Large intestine (tissue), 3 donors: ENCODE measurements around the gene COLGALT1. TPM values are rescaled to one million over a fixed set of nuclear protein-coding genes. Genes with fewer than 3 reads are reported as not detected.
"Not testable (repeated sequence)": the region's sequence is repeated elsewhere in the genome, so short reads cannot be mapped to it uniquely, and the experiment has no call there.

Experiments used
- DNase-seq, 2 donors: peaks; one replicate each; pipeline versions ENCODE4 v3.0.0 to v3.0.0-alpha.2; 2013
- H3K27ac ChIP-seq: one replicate; pipeline ENCODE4 v1.5.1; 2013; ENCODE audit warnings: low read length
- H3K27me3 ChIP-seq: 2 replicates; pipeline ENCODE4 v1.6.1; 2013; ENCODE audit warnings: low read length; ENCODE audit not compliant: control insufficient read depth, insufficient read depth
- H3K36me3 ChIP-seq: 2 replicates; pipeline ENCODE4 v1.6.1; 2013; ENCODE audit warnings: low read length; ENCODE audit not compliant: control insufficient read depth, insufficient read depth
- H3K4me1 ChIP-seq: one replicate; pipeline ENCODE4 v1.6.1; 2013; ENCODE audit warnings: low read length; ENCODE audit not compliant: control insufficient read depth, insufficient read depth
- H3K4me3 ChIP-seq: one replicate; pipeline ENCODE4 v1.5.1; 2013; ENCODE audit warnings: low read length
- H3K9me3 ChIP-seq: one replicate; pipeline ENCODE4 v1.6.1; 2013; ENCODE audit warnings: mild to moderate bottlenecking, low read depth, low read length, moderate library complexity; ENCODE audit not compliant: control insufficient read depth
- WGBS: methylation state at CpG from one replicate; pipeline ENCODE4 v1.1.5; 2013; ENCODE audit warnings: low lambda C conversion rate; ENCODE audit not compliant: insufficient coverage; 5-methylcytosine and 5-hydroxymethylcytosine counted together
- polyA plus RNA-seq: library from polyadenylated mRNA; unstranded; fragments of 120-200 nt; gene quantifications from one replicate; pipeline ENCODE4 v1.2.1, GENCODE V29; 2013

Gene COLGALT1
- polyA plus RNA-seq, 1 donor, result 50.4 TPM

- no peak overlapping the region for H3K4me3 ChIP-seq
- no peaks in the 10 kb centered on the region for H3K36me3 ChIP-seq
- H3K27ac ChIP-seq, result no peak overlapping the region
- H3K27me3 ChIP-seq, result peaks cover 6% of the 10 kb centered on the region
- WGBS, result no CpG with 5 or more reads among the region's 14 CpGs
- H3K9me3 ChIP-seq, result peaks cover 13% of the 10 kb centered on the region
- no peak for DNase-seq
- peaks cover 5% of the 10 kb centered on the region for H3K4me1 ChIP-seq
These were observed 12.5 kb upstream of the COLGALT1 start for GRCh38 chr19:17542793-17543582.

DNA sequence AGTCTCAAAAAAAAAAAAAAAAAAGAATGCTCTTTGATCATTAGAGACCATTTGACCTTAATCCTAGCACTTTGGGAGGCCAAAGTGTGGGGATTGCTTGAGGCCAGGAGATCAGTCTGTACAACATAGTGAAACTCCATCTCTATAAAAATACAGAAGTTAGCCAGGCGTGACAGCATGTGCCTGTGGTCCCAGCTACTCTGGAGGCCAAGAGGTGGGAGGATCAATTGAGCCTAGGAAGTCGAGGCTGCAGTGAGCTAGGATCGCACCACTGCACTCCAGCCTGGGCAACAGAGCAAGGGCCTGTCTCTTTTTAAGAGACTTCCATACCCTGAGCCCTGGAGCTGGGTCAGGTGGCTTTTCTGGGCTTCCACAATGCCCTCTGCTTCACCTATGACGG lies 11.5 kb upstream of the COLGALT1 start:
- WGBS, result no CpG with 5 or more reads among the region's 4 CpGs
- Histone ChIP-seq H3K36me3 (no peaks in the 10 kb centered on the region), H3K27ac (no peak overlapping the region), H3K9me3 (peaks cover 12% of the 10 kb centered on the region), H3K4me1 (peaks cover 1% of the 10 kb centered on the region), H3K4me3 (no peak overlapping the region), H3K27me3 (peaks cover 2% of the 10 kb centered on the region)
- DNase-seq, result no peak

DNA sequence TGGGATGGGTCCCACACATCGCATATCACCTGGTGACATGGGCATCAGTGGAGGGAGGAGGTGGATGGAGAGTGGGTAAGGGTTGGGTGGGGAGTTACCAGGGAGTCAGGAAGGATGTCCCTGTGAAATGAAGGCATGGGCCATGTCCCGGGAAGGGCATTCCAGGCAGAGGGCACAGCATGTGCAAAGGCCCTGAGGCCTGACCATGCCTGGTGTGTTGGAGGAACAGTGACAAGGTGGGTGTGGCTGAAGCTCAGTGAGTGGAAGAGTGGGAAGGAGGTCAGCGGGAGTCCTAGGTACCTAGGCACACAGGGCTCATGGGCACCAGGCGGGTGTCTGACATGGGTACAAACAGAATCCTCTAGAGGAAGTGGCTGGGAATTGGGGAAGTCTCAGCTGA lies 11.0 kb upstream of the COLGALT1 start:
- H3K9me3 ChIP-seq, result peaks cover 7% of the 10 kb centered on the region
- H3K4me3 ChIP-seq, result no peak overlapping the region
- no peak overlapping the region for H3K27ac ChIP-seq
- no CpG with 5 or more reads among the region's 4 CpGs for WGBS
- DNase-seq, result no peak
- no peaks in the 10 kb centered on the region for H3K36me3 ChIP-seq
- H3K27me3 ChIP-seq, result no peaks in the 10 kb centered on the region
- no peaks in the 10 kb centered on the region for H3K4me1 ChIP-seq

DNA sequence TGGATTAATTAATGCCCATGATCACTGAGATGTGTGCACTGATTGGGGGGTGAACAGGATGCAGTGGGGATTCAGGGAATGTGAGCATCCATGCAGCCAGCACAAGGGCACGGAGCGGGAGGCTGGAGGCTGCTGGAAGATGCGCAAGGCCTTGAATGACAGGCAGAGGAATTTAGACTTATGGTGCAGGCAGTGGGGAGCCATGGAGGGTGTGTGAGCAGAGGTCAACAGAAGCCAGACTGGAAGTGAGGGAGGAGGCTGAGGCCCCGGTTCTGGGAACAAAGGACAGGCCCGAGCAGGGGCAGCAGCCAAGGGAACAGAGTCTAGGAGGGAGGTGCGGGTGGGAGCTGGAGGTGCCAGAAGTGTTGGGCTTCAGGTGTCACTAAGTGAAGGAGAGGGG lies 7.3 kb upstream of the COLGALT1 start:
- Histone ChIP-seq H3K27me3 (no peaks in the 10 kb centered on the region), H3K4me1 (no peaks in the 10 kb centered on the region), H3K4me3 (no peak overlapping the region), H3K36me3 (no peaks in the 10 kb centered on the region), H3K9me3 (no peaks in the 10 kb centered on the region), H3K27ac (no peak overlapping the region)
- DNase-seq, result no peak
- WGBS, result 100% methylated on average over 1 of the region's 6 CpGs

DNA sequence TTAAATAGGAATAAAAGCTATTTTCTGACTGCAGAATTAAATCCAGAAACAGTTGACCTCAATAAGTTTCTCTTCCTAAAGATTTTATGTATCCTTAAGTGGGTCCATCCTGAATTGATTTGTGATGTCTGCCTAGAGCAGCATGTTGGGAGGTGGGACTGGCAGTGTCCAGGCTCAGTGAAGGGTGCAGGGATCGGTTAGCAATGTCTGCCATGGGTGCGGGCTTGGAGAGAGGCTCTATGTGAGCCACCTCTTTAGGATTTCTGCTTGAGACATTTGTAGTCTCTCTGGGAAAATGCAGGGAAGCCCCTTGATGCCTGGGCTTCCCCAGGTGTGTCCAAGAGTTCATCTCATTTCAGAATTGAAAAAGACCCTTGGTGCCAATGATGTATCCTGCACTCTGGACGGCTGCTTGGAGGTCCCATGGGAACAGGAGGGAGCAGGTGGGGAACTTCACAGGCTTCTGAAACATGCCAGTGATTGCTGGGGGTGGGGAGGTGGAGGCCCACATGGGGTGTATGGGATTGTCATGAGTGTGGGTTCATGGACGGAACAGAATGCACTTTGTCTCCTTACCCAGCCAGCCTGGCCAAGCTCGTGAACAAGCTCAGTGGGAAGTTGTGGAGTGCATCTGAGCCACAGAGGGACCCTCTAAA lies 6.2 kb upstream of the COLGALT1 start:
- Histone ChIP-seq H3K27me3 (no peaks in the 10 kb centered on the region), H3K27ac (no peak overlapping the region), H3K9me3 (no peaks in the 10 kb centered on the region), H3K4me1 (no peaks in the 10 kb centered on the region), H3K36me3 (no peaks in the 10 kb centered on the region), H3K4me3 (no peak overlapping the region)
- no CpG with 5 or more reads among the region's 5 CpGs for WGBS
- no peak for DNase-seq

DNA sequence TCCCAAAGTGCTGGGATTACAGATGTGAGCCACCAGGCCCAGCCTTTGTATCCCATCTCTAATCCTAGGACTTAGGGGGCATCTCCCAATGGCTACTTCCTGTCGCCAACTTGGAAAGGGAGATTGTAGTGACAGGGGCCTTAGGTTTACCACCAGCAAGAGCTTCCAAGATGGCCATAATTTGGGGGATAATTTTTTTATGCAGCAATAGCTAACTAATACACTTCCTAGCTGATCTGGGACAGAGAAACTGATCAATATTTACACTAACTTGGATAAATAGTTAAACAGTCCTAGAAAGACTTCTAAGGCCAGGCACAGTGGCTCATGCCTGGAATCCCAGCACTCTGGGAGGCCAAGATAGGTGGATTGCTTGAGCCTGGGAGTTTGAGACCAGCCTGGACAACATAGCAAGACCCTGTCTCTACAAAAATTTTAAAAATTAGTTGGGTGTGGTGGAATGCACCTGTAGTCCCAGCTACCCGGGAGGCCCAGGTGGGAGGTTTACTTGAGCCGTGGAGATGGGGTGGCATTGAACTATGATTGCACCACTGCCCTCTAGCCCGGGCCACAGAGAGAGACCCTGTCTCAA lies 5.3 kb upstream of the COLGALT1 start:
- Histone ChIP-seq H3K4me3 (no peak overlapping the region), H3K9me3 (no peaks in the 10 kb centered on the region), H3K27me3 (no peaks in the 10 kb centered on the region), H3K36me3 (no peaks in the 10 kb centered on the region), H3K4me1 (peaks cover 1% of the 10 kb centered on the region), H3K27ac (no peak overlapping the region)
- DNase-seq, result no peak
- WGBS, result no CpG with 5 or more reads among the region's 4 CpGs

DNA sequence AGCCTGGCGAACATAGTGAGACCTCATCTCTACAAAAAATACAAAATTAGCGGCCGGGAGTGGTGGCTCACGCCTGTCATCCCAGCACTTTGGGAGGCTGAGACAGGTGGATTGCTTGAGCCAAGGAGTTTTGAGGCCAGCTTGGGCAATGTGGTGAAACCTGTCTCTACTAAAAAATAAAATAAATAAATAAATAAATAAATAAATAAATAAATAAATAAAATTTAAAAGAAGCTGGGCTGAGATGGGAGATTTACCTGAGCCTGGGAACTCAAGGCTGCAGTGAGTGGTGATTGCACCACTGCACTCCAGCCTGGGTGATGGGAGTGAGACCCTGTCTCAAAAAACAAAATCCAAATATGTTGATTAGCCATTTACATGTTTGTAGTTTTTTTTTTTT lies 2.7 kb upstream of the COLGALT1 start:
- H3K27me3 ChIP-seq, H3K36me3 ChIP-seq, H3K9me3 ChIP-seq, DNase-seq, H3K4me3 ChIP-seq, H3K4me1 ChIP-seq, H3K27ac ChIP-seq: not testable (repeated sequence)
- WGBS, result no CpG with 5 or more reads among the region's 4 CpGs

DNA sequence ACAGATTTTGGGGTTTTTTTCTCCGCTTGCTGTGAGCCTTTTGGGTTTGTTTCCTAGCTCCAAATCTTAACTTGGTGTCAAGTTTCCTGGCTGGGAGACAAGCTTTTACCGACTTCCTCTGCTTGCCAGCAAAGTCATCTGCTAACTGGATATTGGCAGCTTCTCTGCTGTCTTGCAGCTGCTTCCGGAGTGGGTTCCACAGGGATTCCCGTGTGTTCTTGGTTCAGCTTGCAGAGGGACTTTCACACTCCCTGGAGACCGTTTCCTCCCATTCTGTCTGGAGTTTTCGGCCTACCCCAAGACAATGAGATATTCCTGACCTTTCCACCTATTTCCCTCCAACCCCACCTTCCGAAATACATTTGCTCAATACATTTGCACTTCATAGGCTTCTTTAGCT lies 2.2 kb upstream of the COLGALT1 start:
- Histone ChIP-seq H3K4me3 (no peak overlapping the region), H3K9me3 (no peaks in the 10 kb centered on the region), H3K4me1 (peaks cover 9% of the 10 kb centered on the region), H3K27me3 (no peaks in the 10 kb centered on the region), H3K36me3 (no peaks in the 10 kb centered on the region), H3K27ac (no peak overlapping the region)
- 86% methylated on average over 1 of the region's 7 CpGs for WGBS
- DNase-seq, result peak; percentile 47 to 55

DNA sequence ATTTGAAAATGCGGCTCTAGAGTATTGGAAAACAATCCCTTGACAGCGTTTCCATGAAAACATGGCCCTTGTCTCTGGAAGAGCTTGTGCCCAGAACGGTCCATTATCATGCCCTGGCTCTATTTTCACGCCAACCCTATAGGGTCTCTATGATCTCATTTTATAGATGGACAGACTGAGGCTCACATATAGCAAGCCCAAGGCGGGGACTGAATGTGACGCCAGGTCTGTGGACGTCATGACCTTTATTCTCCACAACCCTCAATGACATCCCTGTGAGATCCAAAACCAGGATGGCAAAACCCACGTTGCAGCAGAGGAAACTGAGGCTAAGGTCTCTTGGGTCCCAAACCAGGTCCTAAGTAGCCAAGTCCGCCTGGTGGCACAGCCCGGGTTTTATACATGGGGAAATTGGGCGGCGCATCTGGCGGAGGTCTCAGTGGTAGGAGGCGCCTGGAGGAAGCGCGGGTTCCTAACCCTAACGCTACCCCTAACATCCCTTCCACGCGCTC lies 425 bp upstream of the COLGALT1 start:
- no CpG with 5 or more reads among the region's 19 CpGs for WGBS
- Histone ChIP-seq H3K27me3 (no peaks in the 10 kb centered on the region), H3K9me3 (no peaks in the 10 kb centered on the region), H3K27ac (no peak overlapping the region), H3K36me3 (peaks cover 13% of the 10 kb centered on the region), H3K4me3 (peak overlapping the region; percentile 97), H3K4me1 (peaks cover 9% of the 10 kb centered on the region)
- DNase-seq, result no peak

DNA sequence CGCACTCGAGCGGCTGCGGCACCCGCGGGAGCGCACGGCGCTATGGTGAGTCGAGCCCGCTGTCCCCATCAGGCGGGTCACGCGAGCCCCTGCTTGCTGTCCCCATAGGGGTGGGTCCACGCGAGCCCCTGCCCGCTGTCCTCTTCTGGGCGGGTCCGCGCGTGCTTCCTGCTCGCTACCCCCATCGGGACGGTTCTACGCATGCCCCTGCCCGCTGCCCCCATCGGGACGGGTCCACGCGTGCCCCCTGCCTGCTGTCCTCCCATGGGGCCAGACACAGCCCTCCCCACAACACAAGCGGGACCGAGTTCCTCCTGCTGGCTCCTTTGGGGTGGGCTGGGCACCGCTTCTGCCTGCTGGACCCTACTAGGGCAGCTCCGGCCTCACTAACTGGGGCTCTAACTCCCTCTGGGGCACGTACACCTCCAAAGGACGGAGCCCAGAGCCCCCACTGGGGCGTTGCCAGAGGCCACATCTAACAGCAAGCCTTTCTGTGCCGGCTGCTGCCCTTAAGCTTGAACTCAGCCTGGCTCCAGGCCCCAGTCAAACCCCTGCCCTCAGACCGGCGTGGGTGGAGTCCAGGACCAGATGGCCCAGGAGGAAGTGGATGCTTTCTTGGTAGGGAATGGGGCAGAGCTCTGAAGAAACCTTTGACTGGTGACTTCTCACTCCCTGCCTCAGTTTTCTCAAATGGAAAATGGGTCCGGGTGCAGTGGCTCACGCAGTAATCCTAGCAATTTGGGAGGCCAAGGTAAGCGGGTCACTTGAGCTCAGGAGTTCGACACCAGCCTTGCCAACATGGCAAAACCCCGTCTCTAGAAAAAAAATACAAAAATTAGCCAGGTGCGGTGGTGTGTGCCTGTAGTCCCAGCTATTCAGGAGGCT lies 722 bp downstream of the COLGALT1 start:
- peaks cover 9% of the 10 kb centered on the region for H3K4me1 ChIP-seq
- DNase-seq, result peak; percentile 56 to 68
- no peaks in the 10 kb centered on the region for H3K27me3 ChIP-seq

More for the DNA sequence above, 722 bp downstream of the COLGALT1 start:
- H3K4me3 ChIP-seq, result peak overlapping the region; percentile 97
- peak overlapping the region; percentile 83 for H3K27ac ChIP-seq
- peaks cover 21% of the 10 kb centered on the region for H3K36me3 ChIP-seq
- no peaks in the 10 kb centered on the region for H3K9me3 ChIP-seq
- no CpG with 5 or more reads among the region's 46 CpGs for WGBS
